Measurements from ENCODE around the gene NPAS3. TPM values are rescaled to one million over a fixed set of nuclear protein-coding genes. Genes with fewer than 3 reads are reported as not detected.

Gene NPAS3
- total and polyA plus RNA-seq, 4 donors, result 0.07 to 0.09 (median 0.08) TPM; not detected in 1

- no peak overlapping the region for H3K9ac ChIP-seq (ENCODE audit: low read depth in 1 of 2, low read length in 2 of 2)
- no peak overlapping the region for H3K4me3 ChIP-seq (ENCODE audit: low read depth in 1 of 3, low read length in 3 of 3)
- H3K27ac ChIP-seq (ENCODE audit: low read depth in 1 of 2, low read length in 2 of 2), result no peak overlapping the region
- H3K9me3 ChIP-seq (ENCODE audit: control insufficient read depth in 4 of 4, low read length in 3 of 4), result no peaks in the 10 kb centered on the region
- TF ChIP-seq EGR1 (IDR thresholded peaks at IDR 0.05; ENCODE audit: low read depth in 2 of 2), result no peak
- TF ChIP-seq HNF4A (conservative IDR thresholded peaks at IDR 0.05), result no peak
- no peak for TF ChIP-seq MAX (IDR thresholded peaks at IDR 0.05)
- TF ChIP-seq SP1 (IDR thresholded peaks at IDR 0.05), result no peak
- TF ChIP-seq, protein P1, sequence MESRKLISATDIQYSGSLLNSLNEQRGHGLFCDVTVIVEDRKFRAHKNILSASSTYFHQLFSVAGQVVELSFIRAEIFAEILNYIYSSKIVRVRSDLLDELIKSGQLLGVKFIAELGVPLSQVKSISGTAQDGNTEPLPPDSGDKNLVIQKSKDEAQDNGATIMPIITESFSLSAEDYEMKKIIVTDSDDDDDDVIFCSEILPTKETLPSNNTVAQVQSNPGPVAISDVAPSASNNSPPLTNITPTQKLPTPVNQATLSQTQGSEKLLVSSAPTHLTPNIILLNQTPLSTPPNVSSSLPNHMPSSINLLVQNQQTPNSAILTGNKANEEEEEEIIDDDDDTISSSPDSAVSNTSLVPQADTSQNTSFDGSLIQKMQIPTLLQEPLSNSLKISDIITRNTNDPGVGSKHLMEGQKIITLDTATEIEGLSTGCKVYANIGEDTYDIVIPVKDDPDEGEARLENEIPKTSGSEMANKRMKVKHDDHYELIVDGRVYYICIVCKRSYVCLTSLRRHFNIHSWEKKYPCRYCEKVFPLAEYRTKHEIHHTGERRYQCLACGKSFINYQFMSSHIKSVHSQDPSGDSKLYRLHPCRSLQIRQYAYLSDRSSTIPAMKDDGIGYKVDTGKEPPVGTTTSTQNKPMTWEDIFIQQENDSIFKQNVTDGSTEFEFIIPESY (IDR thresholded peaks at IDR 0.05), result no peak
- TF ChIP-seq FOXA1 (IDR thresholded peaks at IDR 0.05), result no peak
- no peak for TF ChIP-seq RXRA (IDR thresholded peaks at IDR 0.05)
- TF ChIP-seq TAF1 (conservative IDR thresholded peaks at IDR 0.05), result no peak
- no peaks in the 10 kb centered on the region for H3K36me3 ChIP-seq (ENCODE audit: control insufficient read depth in 4 of 4, insufficient read depth in 3 of 4, low read depth in 1 of 4, low read length in 3 of 4)
- no peaks in the 10 kb centered on the region for H3K27me3 ChIP-seq (ENCODE audit: control insufficient read depth in 4 of 4, insufficient read depth in 4 of 4, low read length in 3 of 4)
- H3K4me1 ChIP-seq (ENCODE audit: control insufficient read depth in 4 of 4, insufficient read depth in 4 of 4, low read length in 3 of 4), result peaks cover 0 to 1% (median 0%) of the 10 kb centered on the region in 4 donors
- DNase-seq (ENCODE audit: low spot score), result no peak
- WGBS, result 34% methylated on average over 3 of the region's 3 CpGs
Observed at GRCh38 chr14:33525626-33526025, 586.9 kb downstream of the NPAS3 start.

- Histone ChIP-seq H3K9ac (ENCODE audit: low read depth in 1 of 2, low read length in 2 of 2) (no peak overlapping the region), H3K27ac (ENCODE audit: low read depth in 1 of 2, low read length in 2 of 2) (no peak overlapping the region), H3K36me3 (ENCODE audit: control insufficient read depth in 4 of 4, insufficient read depth in 3 of 4, low read depth in 1 of 4, low read length in 3 of 4) (no peaks in the 10 kb centered on the region), H3K27me3 (ENCODE audit: control insufficient read depth in 4 of 4, insufficient read depth in 4 of 4, low read length in 3 of 4) (no peaks in the 10 kb centered on the region), H3K4me3 (ENCODE audit: low read depth in 1 of 3, low read length in 3 of 3) (no peak overlapping the region), H3K9me3 (ENCODE audit: control insufficient read depth in 4 of 4, low read length in 3 of 4) (no peaks in the 10 kb centered on the region), H3K4me1 (ENCODE audit: control insufficient read depth in 4 of 4, insufficient read depth in 4 of 4, low read length in 3 of 4) (peaks cover 0 to 1% (median 0%) of the 10 kb centered on the region in 4 donors)
- no peak for DNase-seq (ENCODE audit: low spot score)
- WGBS, result 73% methylated on average over 6 of the region's 6 CpGs
- TF ChIP-seq GABPA (IDR thresholded peaks at IDR 0.05 in 1 of 2, conservative IDR thresholded peaks at IDR 0.05 in 1 of 2), result no peak
- TF ChIP-seq, protein P1 (IDR thresholded peaks at IDR 0.05), result no peak
- TF ChIP-seq FOXA1 (IDR thresholded peaks at IDR 0.05), result no peak
- no peak for TF ChIP-seq TAF1 (conservative IDR thresholded peaks at IDR 0.05)
- TF ChIP-seq, protein P2, sequence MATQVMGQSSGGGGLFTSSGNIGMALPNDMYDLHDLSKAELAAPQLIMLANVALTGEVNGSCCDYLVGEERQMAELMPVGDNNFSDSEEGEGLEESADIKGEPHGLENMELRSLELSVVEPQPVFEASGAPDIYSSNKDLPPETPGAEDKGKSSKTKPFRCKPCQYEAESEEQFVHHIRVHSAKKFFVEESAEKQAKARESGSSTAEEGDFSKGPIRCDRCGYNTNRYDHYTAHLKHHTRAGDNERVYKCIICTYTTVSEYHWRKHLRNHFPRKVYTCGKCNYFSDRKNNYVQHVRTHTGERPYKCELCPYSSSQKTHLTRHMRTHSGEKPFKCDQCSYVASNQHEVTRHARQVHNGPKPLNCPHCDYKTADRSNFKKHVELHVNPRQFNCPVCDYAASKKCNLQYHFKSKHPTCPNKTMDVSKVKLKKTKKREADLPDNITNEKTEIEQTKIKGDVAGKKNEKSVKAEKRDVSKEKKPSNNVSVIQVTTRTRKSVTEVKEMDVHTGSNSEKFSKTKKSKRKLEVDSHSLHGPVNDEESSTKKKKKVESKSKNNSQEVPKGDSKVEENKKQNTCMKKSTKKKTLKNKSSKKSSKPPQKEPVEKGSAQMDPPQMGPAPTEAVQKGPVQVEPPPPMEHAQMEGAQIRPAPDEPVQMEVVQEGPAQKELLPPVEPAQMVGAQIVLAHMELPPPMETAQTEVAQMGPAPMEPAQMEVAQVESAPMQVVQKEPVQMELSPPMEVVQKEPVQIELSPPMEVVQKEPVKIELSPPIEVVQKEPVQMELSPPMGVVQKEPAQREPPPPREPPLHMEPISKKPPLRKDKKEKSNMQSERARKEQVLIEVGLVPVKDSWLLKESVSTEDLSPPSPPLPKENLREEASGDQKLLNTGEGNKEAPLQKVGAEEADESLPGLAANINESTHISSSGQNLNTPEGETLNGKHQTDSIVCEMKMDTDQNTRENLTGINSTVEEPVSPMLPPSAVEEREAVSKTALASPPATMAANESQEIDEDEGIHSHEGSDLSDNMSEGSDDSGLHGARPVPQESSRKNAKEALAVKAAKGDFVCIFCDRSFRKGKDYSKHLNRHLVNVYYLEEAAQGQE (IDR thresholded peaks at IDR 0.05), result no peak
- TF ChIP-seq EGR1 (IDR thresholded peaks at IDR 0.05; ENCODE audit: low read depth in 2 of 2), result no peak
- TF ChIP-seq HNF4G (IDR thresholded peaks at IDR 0.05), result no peak
- no peak for TF ChIP-seq RAD21 (IDR thresholded peaks at IDR 0.05)
Observed at GRCh38 chr14:33527023-33527634, 588.5 kb downstream of the NPAS3 start.

Measured in liver (tissue), 9 donors.